Effector memory CD4-positive, alpha-beta T cell (primary cell): ENCODE results near the gene SPOPL.
"Not testable (repeated sequence)": the region's sequence is repeated elsewhere in the genome, so short reads cannot be mapped to it uniquely, and the experiment has no call there.

Experiments used
- DNase-seq, 3 donors: peaks; one replicate each; pipeline ENCODE4 v3.0.0-alpha.2; 2020
- H3K27ac ChIP-seq: 2 replicates; pipeline ENCODE4 v1.7.0; 2013; ENCODE audit warnings: mild to moderate bottlenecking, low read length, moderate library complexity; ENCODE audit not compliant: insufficient read depth, poor library complexity, severe bottlenecking
- H3K27me3 ChIP-seq: replicated peaks from 2 replicates; pipeline ENCODE4 v1.7.0; 2013; ENCODE audit warnings: mild to moderate bottlenecking, low read length; ENCODE audit not compliant: insufficient read depth, control insufficient read depth, poor library complexity, severe bottlenecking
- H3K36me3 ChIP-seq: 2 replicates; pipeline ENCODE4 v1.7.0; 2013; ENCODE audit warnings: mild to moderate bottlenecking, low read length, moderate library complexity; ENCODE audit not compliant: control insufficient read depth, insufficient read depth
- H3K4me1 ChIP-seq: 2 replicates; pipeline ENCODE4 v1.7.0; 2013; ENCODE audit warnings: low read length, mild to moderate bottlenecking; ENCODE audit not compliant: control insufficient read depth, insufficient read depth, poor library complexity, severe bottlenecking
- H3K4me3 ChIP-seq: 2 replicates; pipeline ENCODE4 v1.7.0; 2013; ENCODE audit warnings: low read length, low read depth, mild to moderate bottlenecking; ENCODE audit not compliant: insufficient read depth, poor library complexity, severe bottlenecking
- H3K9me3 ChIP-seq: 2 replicates; pipeline ENCODE4 v1.7.0; 2013; ENCODE audit warnings: mild to moderate bottlenecking, low read length, moderate library complexity; ENCODE audit not compliant: control insufficient read depth
- total RNA-seq, 3 donors: gene quantifications; one replicate each; lab custom pipeline; 2026; lab: John Stamatoyannopoulos, UW

Gene SPOPL
- 20.5 to 29.6 (median 29.2) reads per million in 3 donors for total RNA-seq

GRCh38 chr2:138501425-138502254, at the start of gene SPOPL:
TSS of gene SPOPL (plus strand) at chr2:138501770. CDS start at chr2:138550217, 48,447 bp downstream.
- Histone ChIP-seq H3K36me3 (no peaks in the 10 kb centered on the region), H3K27me3 (no peaks in the 10 kb centered on the region), H3K4me1 (peaks cover 14% of the 10 kb centered on the region), H3K9me3 (no peaks in the 10 kb centered on the region), H3K4me3 (peak within 1 kb of the TSS; percentile 96), H3K27ac (peak within 1 kb of the TSS; percentile 42)
- peak; percentile 72 to 78 (median 72) for DNase-seq

DNA sequence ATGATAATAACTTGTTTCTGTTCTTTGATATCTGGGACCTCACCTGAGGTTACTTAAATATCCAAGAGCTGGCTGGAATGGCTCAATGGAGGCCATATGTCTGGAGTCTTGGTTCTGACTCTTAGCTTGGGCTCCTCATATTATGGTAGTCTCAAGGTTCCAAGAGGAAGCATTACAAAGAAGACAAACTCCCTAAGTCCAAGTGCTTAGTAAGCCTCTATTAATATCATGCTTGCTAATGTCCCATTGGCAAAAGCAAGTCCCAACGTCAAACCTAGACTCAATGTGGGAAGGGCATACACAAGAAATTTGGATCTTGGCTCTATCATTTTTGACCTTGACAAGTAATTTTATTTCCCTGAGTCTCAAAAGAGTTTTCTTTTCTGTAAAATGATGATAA, 49.2 kb upstream of the SPOPL start:
- no peak overlapping the region for H3K27ac ChIP-seq
- DNase-seq, result no peak
- H3K36me3 ChIP-seq, result no peaks in the 10 kb centered on the region
- no peaks in the 10 kb centered on the region for H3K9me3 ChIP-seq
- H3K4me1 ChIP-seq, result no peaks in the 10 kb centered on the region
- no peaks in the 10 kb centered on the region for H3K27me3 ChIP-seq
- no peak overlapping the region for H3K4me3 ChIP-seq

DNA sequence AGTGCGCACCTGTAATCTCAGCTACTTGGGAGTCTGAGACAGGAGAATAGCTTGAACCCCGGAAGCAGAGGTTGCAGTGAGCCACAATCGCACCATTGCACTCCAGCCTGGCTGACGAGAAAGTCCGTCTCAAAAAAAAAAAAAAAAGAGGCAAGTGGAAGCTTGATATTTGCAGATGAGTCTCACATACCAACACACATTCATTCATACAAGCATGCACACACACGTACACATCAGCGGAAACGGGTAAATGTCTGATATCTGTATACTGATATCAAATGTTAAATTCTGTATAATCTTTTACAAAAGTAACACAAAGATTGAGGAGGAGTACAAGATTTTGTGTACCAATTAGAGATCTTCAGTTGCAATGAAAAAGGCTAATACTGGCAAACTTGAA, 47.8 kb upstream of the SPOPL start:
- DNase-seq, result no peak
- no peaks in the 10 kb centered on the region for H3K27me3 ChIP-seq
- H3K4me1 ChIP-seq, result no peaks in the 10 kb centered on the region
- H3K4me3 ChIP-seq, result no peak overlapping the region
- no peaks in the 10 kb centered on the region for H3K9me3 ChIP-seq
- no peaks in the 10 kb centered on the region for H3K36me3 ChIP-seq
- no peak overlapping the region for H3K27ac ChIP-seq

DNA sequence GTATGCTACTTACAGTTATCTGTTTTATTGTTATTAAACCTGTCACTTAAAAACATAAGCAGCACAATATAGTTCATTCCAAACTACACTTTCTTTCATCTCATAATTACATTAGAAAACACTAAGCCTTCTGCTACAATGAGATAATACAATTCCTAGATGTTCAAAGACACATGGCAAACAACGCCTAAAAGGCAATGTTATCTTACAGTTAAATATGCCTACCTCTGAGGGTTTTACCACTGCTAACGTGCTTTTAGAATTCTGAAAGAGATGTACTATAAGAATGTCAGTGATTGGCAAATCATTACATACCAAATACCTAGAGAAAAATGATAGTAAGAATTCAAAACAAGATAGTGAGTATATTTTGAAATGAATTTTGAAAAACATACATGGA, 46.8 kb upstream of the SPOPL start:
- H3K27me3 ChIP-seq, result no peaks in the 10 kb centered on the region
- H3K4me1 ChIP-seq, result no peaks in the 10 kb centered on the region
- H3K36me3 ChIP-seq, result no peaks in the 10 kb centered on the region
- no peaks in the 10 kb centered on the region for H3K9me3 ChIP-seq
- no peak overlapping the region for H3K27ac ChIP-seq
- H3K4me3 ChIP-seq, result no peak overlapping the region
- no peak for DNase-seq

DNA sequence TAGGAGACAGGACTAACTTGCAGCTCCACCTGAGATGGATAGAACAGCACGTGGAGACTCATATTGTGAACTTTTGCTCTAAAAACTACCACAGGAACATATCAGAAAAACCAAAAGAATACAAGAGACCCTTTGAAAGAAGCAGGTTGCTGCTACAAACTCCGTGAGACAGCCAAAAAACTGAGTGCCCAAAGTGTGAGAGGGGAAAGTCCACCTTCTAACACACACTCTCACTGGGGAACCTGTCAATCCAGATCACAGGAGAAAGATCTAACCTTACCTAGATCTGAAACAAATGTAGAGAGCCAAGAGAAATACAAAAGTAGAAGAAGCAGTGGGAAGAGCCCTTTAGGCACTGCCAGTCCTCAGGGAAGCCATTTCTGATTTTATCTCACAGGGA, 46.3 kb upstream of the SPOPL start:
- H3K9me3 ChIP-seq, result no peaks in the 10 kb centered on the region
- no peak for DNase-seq
- H3K4me1 ChIP-seq, result no peaks in the 10 kb centered on the region
- no peak overlapping the region for H3K4me3 ChIP-seq
- no peak overlapping the region for H3K27ac ChIP-seq
- no peaks in the 10 kb centered on the region for H3K27me3 ChIP-seq
- no peaks in the 10 kb centered on the region for H3K36me3 ChIP-seq

DNA sequence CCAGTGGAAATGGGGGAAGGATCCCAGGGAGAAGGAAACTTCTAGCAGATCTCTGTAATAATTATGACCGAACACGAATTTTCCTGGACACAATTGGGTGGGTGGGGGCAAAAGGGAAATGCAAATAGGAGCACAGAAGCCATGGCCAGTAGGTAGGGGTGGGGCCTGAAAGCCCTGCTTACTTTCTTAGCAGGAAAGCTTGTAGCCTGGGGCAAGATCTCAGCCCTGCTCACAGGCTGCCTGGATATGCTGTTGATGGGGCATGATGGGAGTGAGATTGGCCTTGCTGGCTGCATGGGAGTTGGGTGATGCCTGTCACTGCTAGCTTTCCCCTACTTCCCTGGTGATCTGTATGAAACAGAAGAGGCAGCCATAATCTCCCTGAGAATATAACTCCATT, 45.9 kb upstream of the SPOPL start:
- no peaks in the 10 kb centered on the region for H3K4me1 ChIP-seq
- no peak for DNase-seq
- no peaks in the 10 kb centered on the region for H3K9me3 ChIP-seq
- no peaks in the 10 kb centered on the region for H3K27me3 ChIP-seq
- no peaks in the 10 kb centered on the region for H3K36me3 ChIP-seq
- H3K27ac ChIP-seq, result no peak overlapping the region
- no peak overlapping the region for H3K4me3 ChIP-seq

DNA sequence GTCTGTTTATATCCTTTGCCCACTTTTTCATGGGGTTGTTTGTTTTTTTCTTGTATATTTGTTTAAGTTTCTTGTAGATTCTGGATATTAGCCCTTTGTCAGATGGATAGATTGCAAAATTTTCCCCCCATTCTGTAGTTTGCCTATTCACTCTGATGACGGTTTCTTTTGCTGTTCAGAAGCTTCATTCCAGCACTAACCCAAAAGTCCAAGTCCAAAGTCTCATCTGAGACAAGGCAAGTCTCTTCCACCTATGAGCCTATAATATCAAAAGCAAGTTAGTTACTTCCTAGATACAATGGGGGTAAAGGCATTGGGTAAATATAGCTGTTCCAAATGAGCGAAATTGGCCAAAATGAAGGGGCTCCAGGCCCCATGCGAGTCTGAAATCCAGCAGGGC, 38.9 kb upstream of the SPOPL start:
- not testable (repeated sequence) for H3K27me3 ChIP-seq, H3K36me3 ChIP-seq, H3K27ac ChIP-seq, DNase-seq, H3K4me1 ChIP-seq, H3K4me3 ChIP-seq, H3K9me3 ChIP-seq

DNA sequence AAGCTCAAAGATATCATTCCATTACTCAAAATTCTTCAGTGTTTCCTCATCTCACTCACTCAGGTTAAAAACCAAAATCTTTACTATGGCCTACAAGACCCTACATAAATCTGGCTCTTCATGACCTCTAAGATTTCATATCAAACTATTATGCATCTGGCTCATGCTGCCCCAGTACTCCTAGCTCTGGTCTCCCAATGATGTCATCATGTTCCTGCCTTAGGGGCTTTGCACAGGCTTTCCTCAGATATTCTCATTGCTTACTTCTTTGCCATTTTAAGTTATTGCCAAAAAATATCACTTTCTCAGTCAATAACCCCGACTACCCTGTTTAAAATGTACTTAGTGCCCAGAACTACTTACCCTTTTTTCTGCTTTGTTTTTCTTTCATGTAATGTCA, 33.0 kb upstream of the SPOPL start:
- Histone ChIP-seq H3K4me3 (no peak overlapping the region), H3K27ac (no peak overlapping the region), H3K9me3 (no peaks in the 10 kb centered on the region), H3K36me3 (no peaks in the 10 kb centered on the region), H3K27me3 (no peaks in the 10 kb centered on the region), H3K4me1 (no peaks in the 10 kb centered on the region)
- DNase-seq, result no peak

- no peaks in the 10 kb centered on the region for H3K36me3 ChIP-seq
- H3K4me1 ChIP-seq, result no peaks in the 10 kb centered on the region
- H3K9me3 ChIP-seq, result no peaks in the 10 kb centered on the region
- no peak overlapping the region for H3K27ac ChIP-seq
- H3K27me3 ChIP-seq, result no peaks in the 10 kb centered on the region
- no peak overlapping the region for H3K4me3 ChIP-seq
- DNase-seq, result no peak
These were observed 32.2 kb upstream of the SPOPL start for GRCh38 chr2:138469411-138469810.

DNA sequence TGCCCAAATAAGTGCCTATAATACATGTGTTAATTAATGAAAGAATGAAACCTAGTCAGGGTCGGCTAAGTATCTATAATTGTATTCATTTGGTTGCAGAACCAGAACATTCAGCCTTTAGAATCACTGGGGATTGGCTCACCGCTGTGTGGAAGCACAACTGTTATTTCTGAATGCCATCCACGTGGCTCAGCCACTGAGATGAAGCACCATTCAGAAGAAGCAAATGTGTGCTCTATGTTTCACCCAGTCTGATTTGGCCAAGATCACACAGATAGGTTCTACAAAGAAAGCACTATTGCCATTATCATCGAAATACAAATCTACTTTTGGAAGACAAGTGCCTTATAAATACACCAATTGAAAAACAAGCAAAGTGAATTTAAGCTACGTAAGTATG, 30.6 kb upstream of the SPOPL start:
- no peaks in the 10 kb centered on the region for H3K9me3 ChIP-seq
- H3K27ac ChIP-seq, result no peak overlapping the region
- H3K27me3 ChIP-seq, result no peaks in the 10 kb centered on the region
- H3K36me3 ChIP-seq, result no peaks in the 10 kb centered on the region
- no peak overlapping the region for H3K4me3 ChIP-seq
- no peaks in the 10 kb centered on the region for H3K4me1 ChIP-seq
- no peak for DNase-seq
